ENCODE data around the gene DAZL. TPM values are rescaled to one million over a fixed set of nuclear protein-coding genes. Genes with fewer than 3 reads are reported as not detected.

Gene DAZL
- total RNA-seq, 1 experiment from 2014 or later: 2.4 TPM

DNA sequence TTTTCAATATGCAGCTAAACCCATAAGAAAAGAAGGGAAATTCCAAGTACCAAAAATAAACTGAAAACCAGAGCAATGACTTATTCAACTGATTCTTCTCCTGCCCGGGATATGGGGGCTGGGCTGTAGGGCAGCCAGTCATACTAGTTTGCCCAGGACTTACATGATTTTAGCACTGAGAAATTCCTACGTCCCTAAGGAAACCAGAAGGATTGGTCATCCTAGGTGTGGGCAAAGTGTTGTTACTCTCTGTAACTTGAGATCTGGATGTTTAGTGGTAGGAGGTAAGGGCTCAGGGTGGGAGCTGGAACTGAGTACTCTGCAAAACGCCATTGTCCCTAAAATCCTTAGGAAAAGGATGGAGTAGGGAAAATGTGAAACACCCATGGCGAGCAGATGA lies 1.2 kb upstream of the DAZL start:
- Histone ChIP-seq H3K4me3 (ENCODE audit: insufficient read depth, low read depth, low read length) (no peak overlapping the region), H3K36me3 (replicated peaks; ENCODE audit: control insufficient read depth, insufficient read depth, low read length) (no peaks in the 10 kb centered on the region), H3K27me3 (ENCODE audit: control insufficient read depth, insufficient read depth, low read length) (no peaks in the 10 kb centered on the region)
- peak; percentile 27 for DNase-seq

- H3K27me3 ChIP-seq (ENCODE audit: control insufficient read depth, insufficient read depth, low read length): no peaks in the 10 kb centered on the region
- no peak overlapping the region for H3K4me3 ChIP-seq (ENCODE audit: insufficient read depth, low read depth, low read length)
- no peak for DNase-seq
- no peaks in the 10 kb centered on the region for H3K36me3 ChIP-seq (replicated peaks; ENCODE audit: control insufficient read depth, insufficient read depth, low read length)
Measured at GRCh38 chr3:16605966-16606365, 743 bp upstream of the DAZL start.

DNA sequence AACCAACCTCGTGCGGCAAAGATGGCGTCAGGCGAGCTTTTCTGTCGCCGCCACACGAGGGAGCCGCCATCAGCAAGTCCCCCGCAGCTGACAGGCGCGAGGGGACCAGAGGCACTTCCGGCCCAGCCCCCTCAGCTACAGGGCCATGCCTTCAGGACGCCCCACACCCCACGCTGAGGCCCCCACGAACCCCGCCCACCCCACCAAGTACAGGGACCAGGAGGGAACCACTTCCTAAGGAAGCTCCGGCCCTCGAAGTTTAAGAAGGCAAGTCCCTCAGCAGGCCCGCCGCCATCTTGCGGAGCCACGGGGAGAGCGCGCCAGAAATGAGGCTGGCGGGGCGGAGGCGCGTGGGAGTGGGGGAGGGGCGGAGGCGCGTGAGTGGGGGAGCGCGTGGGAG lies 790 bp downstream of the DAZL start:
- peak; percentile 41 for DNase-seq
- H3K27me3 ChIP-seq (ENCODE audit: control insufficient read depth, insufficient read depth, low read length): no peaks in the 10 kb centered on the region
- H3K4me3 ChIP-seq (ENCODE audit: insufficient read depth, low read depth, low read length): no peak overlapping the region
- no peaks in the 10 kb centered on the region for H3K36me3 ChIP-seq (replicated peaks; ENCODE audit: control insufficient read depth, insufficient read depth, low read length)

GRCh38 chr3:16601537-16602005 lies 3.7 kb downstream of the DAZL start:
- Histone ChIP-seq H3K36me3 (replicated peaks; ENCODE audit: control insufficient read depth, insufficient read depth, low read length) (no peaks in the 10 kb centered on the region), H3K4me3 (ENCODE audit: insufficient read depth, low read depth, low read length) (no peak overlapping the region), H3K27me3 (ENCODE audit: control insufficient read depth, insufficient read depth, low read length) (no peaks in the 10 kb centered on the region)
- DNase-seq: no peak

- H3K4me3 ChIP-seq (ENCODE audit: insufficient read depth, low read depth, low read length): no peak overlapping the region
- peak; percentile 55 for DNase-seq
- H3K27me3 ChIP-seq (ENCODE audit: control insufficient read depth, insufficient read depth, low read length): no peaks in the 10 kb centered on the region
- no peaks in the 10 kb centered on the region for H3K36me3 ChIP-seq (replicated peaks; ENCODE audit: control insufficient read depth, insufficient read depth, low read length)
Measured at GRCh38 chr3:16600780-16601536, 4.3 kb downstream of the DAZL start.

DNA sequence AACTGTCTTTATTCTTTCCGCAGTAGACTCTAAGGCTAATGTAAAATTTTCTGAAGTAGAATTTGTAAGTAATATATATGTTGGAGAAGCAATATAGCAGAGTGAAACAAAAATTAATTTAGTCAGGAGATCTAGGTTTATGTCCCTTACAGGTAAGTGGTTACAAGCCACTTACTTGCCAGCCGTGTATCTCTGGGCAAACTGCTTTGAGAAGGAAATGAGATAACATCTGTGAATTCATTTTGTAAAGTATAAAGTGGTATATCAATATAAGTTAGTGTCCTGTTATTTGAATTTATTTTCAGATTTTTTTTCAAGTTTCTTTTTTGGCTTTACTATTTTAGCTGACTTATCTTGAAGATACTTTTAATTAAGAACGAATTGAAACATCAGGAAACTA lies 5.5 kb downstream of the DAZL start:
- no peaks in the 10 kb centered on the region for H3K27me3 ChIP-seq (ENCODE audit: control insufficient read depth, insufficient read depth, low read length)
- H3K4me3 ChIP-seq (ENCODE audit: insufficient read depth, low read depth, low read length): no peak overlapping the region
- no peaks in the 10 kb centered on the region for H3K36me3 ChIP-seq (replicated peaks; ENCODE audit: control insufficient read depth, insufficient read depth, low read length)
- DNase-seq: no peak

GRCh38 chr3:16596352-16597032 lies 8.7 kb downstream of the DAZL start:
- no peak for DNase-seq
- Histone ChIP-seq H3K27me3 (ENCODE audit: control insufficient read depth, insufficient read depth, low read length) (no peaks in the 10 kb centered on the region), H3K4me3 (ENCODE audit: insufficient read depth, low read depth, low read length) (no peak overlapping the region), H3K36me3 (replicated peaks; ENCODE audit: control insufficient read depth, insufficient read depth, low read length) (no peaks in the 10 kb centered on the region)

GRCh38 chr3:16595778-16596177 lies 9.4 kb downstream of the DAZL start:
- Histone ChIP-seq H3K4me3 (ENCODE audit: insufficient read depth, low read depth, low read length) (no peak overlapping the region), H3K27me3 (ENCODE audit: control insufficient read depth, insufficient read depth, low read length) (no peaks in the 10 kb centered on the region), H3K36me3 (replicated peaks; ENCODE audit: control insufficient read depth, insufficient read depth, low read length) (no peaks in the 10 kb centered on the region)
- DNase-seq: no peak

GRCh38 chr3:16589867-16590624 lies 15.2 kb downstream of the DAZL start:
- Histone ChIP-seq H3K27me3 (ENCODE audit: control insufficient read depth, insufficient read depth, low read length) (no peaks in the 10 kb centered on the region), H3K36me3 (replicated peaks; ENCODE audit: control insufficient read depth, insufficient read depth, low read length) (no peaks in the 10 kb centered on the region), H3K4me3 (ENCODE audit: insufficient read depth, low read depth, low read length) (no peak overlapping the region)
- no peak for DNase-seq

DNA sequence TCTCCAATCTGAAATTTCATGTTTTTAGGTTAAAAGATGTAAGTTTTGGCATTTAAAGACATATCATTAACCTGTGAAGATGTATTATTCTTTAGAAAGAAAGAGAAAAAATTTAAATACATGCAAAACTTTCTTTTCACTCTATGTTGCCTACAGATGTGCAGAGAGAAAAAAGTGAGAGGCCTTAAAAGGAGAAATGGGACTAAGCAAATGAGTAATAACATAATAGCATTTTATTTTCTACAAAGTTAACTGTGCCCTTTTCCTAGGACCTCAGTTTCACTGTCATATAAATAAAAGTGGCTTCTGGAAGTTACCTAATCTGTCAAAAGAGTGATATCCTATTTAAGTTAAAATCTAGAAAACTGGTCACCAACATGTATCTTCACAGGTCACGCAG lies 16.1 kb downstream of the DAZL start:
- Histone ChIP-seq H3K27me3 (ENCODE audit: control insufficient read depth, insufficient read depth, low read length) (no peaks in the 10 kb centered on the region), H3K4me3 (ENCODE audit: insufficient read depth, low read depth, low read length) (no peak overlapping the region), H3K36me3 (replicated peaks; ENCODE audit: control insufficient read depth, insufficient read depth, low read length) (no peaks in the 10 kb centered on the region)
- no peak for DNase-seq

DNA sequence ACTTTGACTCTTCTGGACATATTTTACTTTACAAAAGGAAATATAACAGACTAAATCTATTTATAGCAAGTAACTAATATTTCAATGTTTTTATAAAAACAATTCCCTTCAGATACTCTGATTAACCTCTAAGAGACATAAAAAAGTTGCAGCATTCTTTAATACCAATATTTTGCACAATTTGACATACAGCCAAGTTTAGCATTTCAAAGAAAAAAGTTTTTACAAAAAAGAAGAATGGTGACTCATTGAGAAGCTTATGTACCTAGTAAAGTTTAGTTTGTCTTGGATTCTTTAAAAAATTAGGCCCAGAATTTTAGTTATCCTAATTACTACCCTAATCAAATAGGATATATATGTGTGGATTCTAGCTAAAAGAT lies 17.6 kb downstream of the DAZL start:
- DNase-seq: no peak
- Histone ChIP-seq H3K36me3 (replicated peaks; ENCODE audit: control insufficient read depth, insufficient read depth, low read length) (no peaks in the 10 kb centered on the region), H3K4me3 (ENCODE audit: insufficient read depth, low read depth, low read length) (no peak overlapping the region), H3K27me3 (ENCODE audit: control insufficient read depth, insufficient read depth, low read length) (no peaks in the 10 kb centered on the region)

GRCh38 chr3:16587047-16587680 lies 18.1 kb downstream of the DAZL start:
- DNase-seq: no peak
- H3K36me3 ChIP-seq (replicated peaks; ENCODE audit: control insufficient read depth, insufficient read depth, low read length): no peaks in the 10 kb centered on the region
- no peaks in the 10 kb centered on the region for H3K27me3 ChIP-seq (ENCODE audit: control insufficient read depth, insufficient read depth, low read length)
- H3K4me3 ChIP-seq (ENCODE audit: insufficient read depth, low read depth, low read length): no peak overlapping the region

DNA sequence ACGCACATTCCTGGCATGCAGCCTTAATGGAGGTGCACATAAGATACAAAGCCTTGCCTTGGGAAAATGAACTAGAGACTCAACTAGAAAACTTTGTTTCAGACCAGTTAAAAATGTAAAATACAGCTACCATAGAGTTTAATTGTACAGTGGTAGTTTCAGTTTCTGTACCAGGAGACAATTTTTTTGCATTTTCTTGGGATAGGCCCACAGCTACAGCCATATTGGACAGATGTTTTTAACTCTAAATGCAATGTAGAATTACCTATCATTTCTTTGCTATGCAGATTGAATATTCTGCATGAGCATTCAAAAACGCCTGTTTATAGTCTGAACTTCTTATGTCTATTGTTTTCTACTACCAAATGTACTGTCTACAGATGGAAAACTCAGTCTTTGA lies 20.3 kb downstream of the DAZL start:
- no peaks in the 10 kb centered on the region for H3K36me3 ChIP-seq (replicated peaks; ENCODE audit: control insufficient read depth, insufficient read depth, low read length)
- no peak overlapping the region for H3K4me3 ChIP-seq (ENCODE audit: insufficient read depth, low read depth, low read length)
- no peak for DNase-seq
- H3K27me3 ChIP-seq (ENCODE audit: control insufficient read depth, insufficient read depth, low read length): no peaks in the 10 kb centered on the region

DNA sequence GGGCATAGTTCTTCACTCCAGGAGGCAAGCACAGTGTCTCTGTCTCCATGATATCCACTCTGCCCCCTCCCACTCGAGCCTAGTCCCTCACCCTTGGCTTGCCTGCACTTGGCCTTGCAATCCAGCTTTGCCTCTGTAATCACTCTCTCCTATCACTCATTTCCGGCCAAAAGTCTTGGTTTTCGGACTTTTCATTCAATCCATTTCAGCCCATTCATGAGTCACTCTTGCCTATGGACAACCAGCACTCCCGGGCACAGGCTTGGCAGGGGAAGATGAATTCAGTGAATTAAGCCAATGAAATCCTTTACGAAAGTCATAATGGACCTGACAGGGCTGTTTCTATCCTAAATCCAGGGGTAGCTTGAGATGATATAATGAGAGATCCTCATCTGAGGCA lies 21.7 kb downstream of the DAZL start:
- DNase-seq: no peak
- no peaks in the 10 kb centered on the region for H3K27me3 ChIP-seq (ENCODE audit: control insufficient read depth, insufficient read depth, low read length)
- H3K4me3 ChIP-seq (ENCODE audit: insufficient read depth, low read depth, low read length): no peak overlapping the region
- no peaks in the 10 kb centered on the region for H3K36me3 ChIP-seq (replicated peaks; ENCODE audit: control insufficient read depth, insufficient read depth, low read length)
